IMR-90 (cell line): ENCODE measurements around the gene IGDCC3. TPM values are rescaled to one million over a fixed set of nuclear protein-coding genes. Genes with fewer than 3 reads are reported as not detected.

Source experiments
- ATAC-seq: fragments of 200-7000 bp; cut with Tn5 transposase; 2 replicates; pipeline ENCODE4 v1.9.1; 2020; ENCODE audit warnings: low read depth, mild to moderate bottlenecking, moderate library complexity
- BruUV-seq: library from RNA; stranded (reverse); fragments of 400-500 nt; replicated peaks from 2 replicates; lab custom pipeline; 2021; lab: Mats Ljungman, UMichigan
- CTCF ChIA-PET: fragments of 300-600 bp; formaldehyde crosslinking; extraction: SDS; loops from one replicate; lab custom pipeline; 2021; ENCODE audit warnings: antibody characterized with exemption; lab: Yijun Ruan, JAX
- POLR2A ChIA-PET: fragments of 300-600 bp; sonication (Branson Sonifier 250); formaldehyde crosslinking; loops from one replicate; lab custom pipeline; 2022; ENCODE audit warnings: antibody characterized with exemption; ENCODE audit not compliant: unreplicated experiment; lab: Charles Lee
- DNase-seq: peaks from one replicate; pipeline ENCODE4 v3.0.0; 2013
- H2AFZ ChIP-seq: replicated peaks from 2 replicates; pipeline ENCODE3; 2013; ENCODE audit warnings: low read length, mild to moderate bottlenecking; ENCODE audit not compliant: poor library complexity
- H2AK5ac ChIP-seq: 2 replicates; pipeline ENCODE4 v1.6.1; 2013; ENCODE audit warnings: low read depth, low read length, inconsistent platforms
- H2AK9ac ChIP-seq: replicated peaks from 2 replicates; pipeline ENCODE3; 2013; ENCODE audit warnings: mild to moderate bottlenecking, low read depth, low read length, moderate library complexity; ENCODE audit not compliant: poor library complexity
- H2BK120ac ChIP-seq: 2 replicates; pipeline ENCODE4 v1.6.1; 2013; ENCODE audit warnings: low read depth, low read length, inconsistent platforms
- H2BK15ac ChIP-seq: 3 replicates; pipeline ENCODE4 v1.6.1; 2013; ENCODE audit warnings: low read depth, low read length, inconsistent platforms
- H2BK20ac ChIP-seq: 2 replicates; pipeline ENCODE4 v1.6.1; 2013; ENCODE audit warnings: low read depth, mild to moderate bottlenecking, inconsistent platforms, low read length, moderate library complexity
- H2BK5ac ChIP-seq: 2 replicates; pipeline ENCODE4 v1.6.1; 2013; ENCODE audit warnings: mild to moderate bottlenecking, low read depth, low read length, inconsistent platforms; ENCODE audit not compliant: poor library complexity, severe bottlenecking
- H3K14ac ChIP-seq: replicated peaks from 2 replicates; pipeline ENCODE4 v1.6.1; 2013; ENCODE audit warnings: low read depth, low read length, inconsistent platforms
- H3K18ac ChIP-seq: 2 replicates; pipeline ENCODE4 v1.6.1; 2013; ENCODE audit warnings: low read depth, low read length, control low read depth
- H3K23ac ChIP-seq: 2 replicates; pipeline ENCODE4 v1.6.1; 2013; ENCODE audit warnings: low read depth, low read length, inconsistent platforms
- H3K27ac ChIP-seq: 2 replicates; pipeline ENCODE4 v1.5.1; 2013; ENCODE audit warnings: mild to moderate bottlenecking, control low read depth, low read length; ENCODE audit not compliant: insufficient read depth
- H3K27me3 ChIP-seq: 2 replicates; pipeline ENCODE4 v1.6.1; 2013; ENCODE audit warnings: low read length; ENCODE audit not compliant: control insufficient read depth, insufficient read depth
- H3K36me3 ChIP-seq: 2 replicates; pipeline ENCODE4 v1.6.1; 2013; ENCODE audit warnings: low read length, mixed read lengths; ENCODE audit not compliant: control insufficient read depth, insufficient read depth
- H3K4ac ChIP-seq: 2 replicates; pipeline ENCODE4 v1.6.1; 2013; ENCODE audit warnings: low read depth, low read length, inconsistent platforms
- H3K4me1 ChIP-seq: 2 replicates; pipeline ENCODE4 v1.6.1; 2013; ENCODE audit warnings: low read length, mixed read lengths; ENCODE audit not compliant: control insufficient read depth, insufficient read depth
- H3K4me2 ChIP-seq: 2 replicates; pipeline ENCODE4 v1.6.1; 2013; ENCODE audit warnings: low read depth, mild to moderate bottlenecking, control low read depth, low read length, moderate library complexity
- H3K4me3 ChIP-seq: 2 replicates; pipeline ENCODE4 v1.5.1; 2013; ENCODE audit warnings: low read depth, mild to moderate bottlenecking, control low read depth, low read length, moderate library complexity; ENCODE audit not compliant: insufficient read depth
- H3K56ac ChIP-seq: 2 replicates; pipeline ENCODE4 v1.6.1; 2013; ENCODE audit warnings: low read length, inconsistent platforms; ENCODE audit not compliant: insufficient read depth; ENCODE audit errors: extremely low read depth
- H3K79me1 ChIP-seq, 2 experiments: 2 replicates each; pipeline ENCODE4 v1.6.1; 2013; ENCODE audit warnings: low read length in 2 of 2, inconsistent platforms in 1 of 2, low read depth in 1 of 2
- H3K9ac ChIP-seq: 2 replicates; pipeline ENCODE4 v1.6.1; 2013; ENCODE audit warnings: low read depth, low read length, control low read depth
- H3K9me1 ChIP-seq: 2 replicates; pipeline ENCODE4 v1.6.1; 2013; ENCODE audit warnings: low read length, inconsistent platforms; ENCODE audit not compliant: insufficient read depth
- H3K9me3 ChIP-seq: 2 replicates; pipeline ENCODE4 v1.6.1; 2013; ENCODE audit warnings: low read length; ENCODE audit not compliant: control insufficient read depth, insufficient read depth
- H4K20me1 ChIP-seq: 2 replicates; pipeline ENCODE4 v1.6.1; 2013; ENCODE audit warnings: low read length, inconsistent platforms; ENCODE audit not compliant: insufficient read depth
- H4K5ac ChIP-seq: 2 replicates; pipeline ENCODE4 v1.6.1; 2013; ENCODE audit warnings: mild to moderate bottlenecking, low read depth, low read length, control low read depth
- H4K8ac ChIP-seq, 2 experiments: 2 replicates each; pipeline ENCODE4 v1.6.1; 2013; ENCODE audit warnings: low read depth in 2 of 2, low read length in 2 of 2, control low read depth in 1 of 2, inconsistent platforms in 1 of 2
- H4K91ac ChIP-seq: 2 replicates; pipeline ENCODE4 v1.6.1; 2013; ENCODE audit warnings: low read depth, low read length, inconsistent platforms; ENCODE audit not compliant: insufficient read depth
- BHLHE40 ChIP-seq: fragments of 150-350 bp; IDR thresholded peaks from 2 replicates; pipeline ENCODE4 v1.6.1; 2016; ENCODE audit warnings: mild to moderate bottlenecking, low read depth, low read length
- CEBPB ChIP-seq: IDR thresholded peaks from 2 replicates; pipeline ENCODE4 v1.6.1; 2012; ENCODE audit warnings: low read depth, low read length, improper control_type of control experiment
- CHD1 ChIP-seq: IDR thresholded peaks from 2 replicates; pipeline ENCODE4 v1.6.1; 2012; ENCODE audit warnings: low read depth, low read length, improper control_type of control experiment
- CTCF ChIP-seq: conservative IDR thresholded peaks from 2 replicates; pipeline ENCODE4 v1.5.1; 2012; ENCODE audit warnings: mild to moderate bottlenecking, low read depth, low read length, improper control_type of control experiment
- ELK1 ChIP-seq: fragments of 150-350 bp; IDR thresholded peaks from 2 replicates; pipeline ENCODE4 v1.6.1; 2016; ENCODE audit warnings: low read depth, mild to moderate bottlenecking, low read length, moderate library complexity, borderline replicate concordance
- FOS ChIP-seq: fragments of 150-350 bp; IDR thresholded peaks from 2 replicates; pipeline ENCODE4 v1.6.1; 2016; ENCODE audit warnings: low read depth, low read length
- MAFK ChIP-seq: IDR thresholded peaks from 2 replicates; pipeline ENCODE4 v1.6.1; 2012; ENCODE audit warnings: low read depth, low read length, improper control_type of control experiment
- MXI1 ChIP-seq: IDR thresholded peaks from 2 replicates; pipeline ENCODE4 v1.6.1; 2012; ENCODE audit warnings: low read depth, mild to moderate bottlenecking, low read length, moderate library complexity, borderline replicate concordance
- NFE2L2 ChIP-seq: fragments of 150-350 bp; IDR thresholded peaks from 2 replicates; pipeline ENCODE4 v1.6.1; 2016; ENCODE audit warnings: low read depth, mild to moderate bottlenecking, low read length
- POLR2A ChIP-seq: IDR thresholded peaks from 2 replicates; pipeline ENCODE4 v1.6.1; 2012; ENCODE audit warnings: mild to moderate bottlenecking, low read depth, low read length
- RAD21 ChIP-seq: IDR thresholded peaks from 2 replicates; pipeline ENCODE4 v1.6.1; 2012; ENCODE audit warnings: low read length, improper control_type of control experiment
- RCOR1 ChIP-seq: IDR thresholded peaks from 2 replicates; pipeline ENCODE4 v1.6.1; 2012; ENCODE audit warnings: mild to moderate bottlenecking, low read length, improper control_type of control experiment; ENCODE audit not compliant: insufficient replicate concordance
- RFX5 ChIP-seq: IDR thresholded peaks from 2 replicates; pipeline ENCODE4 v1.8.0; 2012; ENCODE audit warnings: low read depth, mild to moderate bottlenecking, low read length, moderate library complexity
- SMC3 ChIP-seq: fragments of 150-350 bp; IDR thresholded peaks from 2 replicates; pipeline ENCODE4 v1.6.1; 2016; ENCODE audit warnings: low read depth, mild to moderate bottlenecking, antibody characterized with exemption, low read length, moderate library complexity
- USF2 ChIP-seq: fragments of 150-350 bp; IDR thresholded peaks from 2 replicates; pipeline ENCODE4 v1.6.1; 2017; ENCODE audit warnings: mild to moderate bottlenecking, antibody characterized with exemption, low read length, low read depth
- WGBS, 2 experiments: methylation state at CpG; one replicate each; pipeline versions ENCODE4 v1.1.5 to v1.1.7; 2013; ENCODE audit warnings: missing lambda C conversion rate in 2 of 2; ENCODE audit not compliant: insufficient read length in 1 of 2; ENCODE audit errors: extremely low coverage in 2 of 2; 5-methylcytosine and 5-hydroxymethylcytosine counted together
- dilution Hi-C: fragments of 300-500 bp; cut with HindIII; formaldehyde crosslinking; loops from one replicate; pipeline ENCODE4 v1.14.3; 2018; ENCODE audit warnings: low sequenced_read_pairs; ENCODE audit not compliant: unreplicated experiment
- in situ Hi-C: fragments of 300-500 bp; cut with MboI; formaldehyde crosslinking; loops from 3 replicates; pipeline ENCODE4 v1.14.3; 2019; ENCODE audit warnings: low sequenced_read_pairs, inconsistent platforms, mixed read lengths
- intact Hi-C: fragments of 100-400 bp; cut with micrococcal nuclease; formaldehyde crosslinking; loops from 2 replicates; pipeline ENCODE4 v1.10.0; 2022
- polyA plus RNA-seq, 3 experiments: library from polyadenylated mRNA; depleted of rRNA; stranded (reverse); fragments of >200 nt; gene quantifications; 2 replicates each; pipeline ENCODE4 v1.2.3, GENCODE V29; 2012; ENCODE audit warnings: low replicate concordance in 1 of 3
- total RNA-seq: library from RNA; depleted of rRNA; stranded (reverse); fragments of >200 nt; gene quantifications from 2 replicates; pipeline ENCODE4 v1.2.3, GENCODE V29; 2012

Gene IGDCC3
- total and polyA plus RNA-seq, 2 of the 4 experiments (the other 2 are of a cell fraction), result 0.18 to 0.19 TPM

GRCh38 chr15:65336493-65337435 is 41.0 kb downstream of the IGDCC3 start:
- Histone ChIP-seq H3K9me1 (no peaks in the 10 kb centered on the region), H3K9me3 (no peaks in the 10 kb centered on the region), H3K18ac (no peak overlapping the region), H4K5ac (no peak overlapping the region), H3K4me3 (no peak overlapping the region), H3K27me3 (peaks cover 65% of the 10 kb centered on the region), H3K4ac (no peak overlapping the region), H3K4me2 (no peak overlapping the region), H2AK9ac (no peak overlapping the region), H4K91ac (no peak overlapping the region), H2BK20ac (no peak overlapping the region), H3K4me1 (no peaks in the 10 kb centered on the region), H3K56ac (0 out of 2 replicates have a peak overlapping the region, but pooled peaks have one; percentile 6), H2BK5ac (no peak overlapping the region), H2BK15ac (no peak overlapping the region), H4K20me1 (no peaks in the 10 kb centered on the region), H3K79me1 (no peaks in the 10 kb centered on the region), H3K23ac (no peak overlapping the region), H4K8ac (no peak overlapping the region), H3K27ac (no peak overlapping the region), H3K14ac (no peak overlapping the region), H2AFZ (no peak overlapping the region), H2AK5ac (no peak overlapping the region), H3K36me3 (no peaks in the 10 kb centered on the region), H2BK120ac (no peak overlapping the region), H3K9ac (no peak overlapping the region)
- CTCF ChIA-PET, result no interaction called here
- WGBS, 2 experiments, result 18% methylated on average over 3 of the region's 21 CpGs; no CpG with 5 or more reads in 1 of the 2 experiments
- POLR2A ChIA-PET, result no interaction called here
- intact Hi-C loops, result no loop called here
- in situ Hi-C loops, result no loop called here
- TF ChIP-seq BHLHE40 (no peak), CHD1 (no peak), SMC3 (no peak), MAFK (no peak), POLR2A (no peak), ELK1 (no peak), RAD21 (no peak), MXI1 (no peak), CEBPB (no peak), RFX5 (no peak), CTCF (no peak), FOS (no peak), NFE2L2 (no peak), RCOR1 (no peak), USF2 (no peak)
- no TSS peak for BruUV-seq
- DNase-seq, result no peak
- dilution Hi-C loops, result no loop called here
- ATAC-seq, result no peak; the same call in 1 of the 2 replicates
